Vagina (tissue), 2 donors: Measurements from ENCODE around the gene OSBPL1A. TPM values are rescaled to one million over a fixed set of nuclear protein-coding genes. Genes with fewer than 3 reads are reported as not detected.

Experiments used
- DNase-seq, 2 donors: peaks; one replicate each; pipeline ENCODE4 v3.0.0-alpha.2; 2017; ENCODE audit errors: extremely low spot score in 2 of 2
- H3K27ac ChIP-seq: fragments of 200-600 bp; sonication (generic); one replicate; pipeline ENCODE4 v1.5.1; 2019
- H3K27me3 ChIP-seq: fragments of 200-600 bp; sonication (generic); one replicate; pipeline ENCODE4 v1.5.1; 2019
- H3K36me3 ChIP-seq, 2 donors: fragments of 200-600 bp; sonication (generic); one replicate each; pipeline ENCODE4 v1.5.1; 2017 to 2019
- H3K4me1 ChIP-seq: fragments of 200-600 bp; sonication (generic); one replicate; pipeline ENCODE4 v1.5.1; 2019
- H3K4me3 ChIP-seq, 2 donors: fragments of 200-600 bp; sonication (generic); 1 replicate in 1 of 2; 2 replicates in 1 of 2; pipeline ENCODE4 v1.5.1; 2016 to 2019
- H3K9me3 ChIP-seq: fragments of 200-600 bp; sonication (generic); one replicate; pipeline ENCODE4 v1.5.1; 2019
- CTCF ChIP-seq, 3 experiments: fragments of 450-650 bp in 2 of 3; fragments of 200-600 bp in 1 of 3; sonication (generic) in 1 of 3; IDR thresholded peaks; one replicate each; pipeline ENCODE4 v1.5.1; 2017 to 2019; ENCODE audit warnings: antibody characterized with exemption in 3 of 3, mild to moderate bottlenecking in 2 of 3, moderate library complexity in 2 of 3
- POLR2A ChIP-seq, 2 donors: fragments of 450-650 bp; IDR thresholded peaks; one replicate each; pipeline ENCODE4 v1.6.1; 2017; ENCODE audit warnings: antibody characterized with exemption in 2 of 2, mild to moderate bottlenecking in 2 of 2, moderate library complexity in 2 of 2
- POLR2AphosphoS5 ChIP-seq, 2 donors: sonication (generic); formaldehyde crosslinking; IDR thresholded peaks; one replicate each; pipeline ENCODE4 v1.9.0; 2017; ENCODE audit warnings: antibody characterized with exemption in 2 of 2, mild to moderate bottlenecking in 2 of 2, low read depth in 1 of 2; ENCODE audit not compliant: insufficient read depth in 1 of 2
- intact Hi-C: fragments of 100-400 bp; cut with DNase I; formaldehyde crosslinking; loops from one replicate; pipeline ENCODE4 v1.15.1; 2023
- total RNA-seq: library from RNA; depleted of rRNA; stranded (reverse); fragments of >200 nt; gene quantifications from one replicate; pipeline ENCODE4 v1.2.3, GENCODE V29; 2016

Gene OSBPL1A
- total RNA-seq, 1 donor from 2014 or later: 33.9 TPM

DNA sequence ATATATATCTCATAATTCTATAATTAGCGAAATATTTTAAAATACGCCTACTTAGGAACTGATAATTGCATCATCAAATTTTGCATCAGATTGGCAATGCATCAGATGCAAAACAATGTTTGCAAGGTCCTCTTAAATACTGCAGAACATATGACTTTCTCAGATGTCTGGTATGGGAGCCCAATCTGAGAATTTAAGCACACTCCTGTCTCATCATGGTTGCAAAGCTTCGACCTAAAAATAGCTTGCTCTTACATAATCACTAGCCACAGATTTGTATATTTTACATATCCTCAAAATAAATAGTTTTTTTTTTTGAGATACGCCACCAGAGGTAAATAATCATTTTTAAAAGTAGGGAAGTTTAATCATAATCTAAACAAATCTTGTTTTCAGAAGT lies 135.5 kb downstream of the OSBPL1A start:
- TF ChIP-seq CTCF (IDR thresholded peaks at IDR 0.05): no peak
- TF ChIP-seq POLR2A (IDR thresholded peaks at IDR 0.05): no peak
- TF ChIP-seq POLR2AphosphoS5 (IDR thresholded peaks at IDR 0.05; ENCODE audit: insufficient read depth in 1 of 2, low read depth in 1 of 2): no peak
- Histone ChIP-seq H3K4me1 (peaks cover 18% of the 10 kb centered on the region), H3K36me3 (no peaks in the 10 kb centered on the region), H3K9me3 (no peaks in the 10 kb centered on the region), H3K27me3 (no peaks in the 10 kb centered on the region), H3K27ac (no peak overlapping the region), H3K4me3 (no peak overlapping the region)
- no peak for DNase-seq
- intact Hi-C loops: no loop called here

- Histone ChIP-seq H3K4me1 (peaks cover 18% of the 10 kb centered on the region), H3K27me3 (no peaks in the 10 kb centered on the region), H3K9me3 (no peaks in the 10 kb centered on the region), H3K4me3 (no peak overlapping the region), H3K36me3 (no peaks in the 10 kb centered on the region), H3K27ac (no peak overlapping the region)
- no peak for DNase-seq
- intact Hi-C loops: no loop called here
- TF ChIP-seq POLR2A (IDR thresholded peaks at IDR 0.05): no peak
- TF ChIP-seq CTCF (IDR thresholded peaks at IDR 0.05): no peak
- no peak for TF ChIP-seq POLR2AphosphoS5 (IDR thresholded peaks at IDR 0.05; ENCODE audit: insufficient read depth in 1 of 2, low read depth in 1 of 2)
These were observed 137.6 kb downstream of the OSBPL1A start for GRCh38 chr18:24259869-24260641.

DNA sequence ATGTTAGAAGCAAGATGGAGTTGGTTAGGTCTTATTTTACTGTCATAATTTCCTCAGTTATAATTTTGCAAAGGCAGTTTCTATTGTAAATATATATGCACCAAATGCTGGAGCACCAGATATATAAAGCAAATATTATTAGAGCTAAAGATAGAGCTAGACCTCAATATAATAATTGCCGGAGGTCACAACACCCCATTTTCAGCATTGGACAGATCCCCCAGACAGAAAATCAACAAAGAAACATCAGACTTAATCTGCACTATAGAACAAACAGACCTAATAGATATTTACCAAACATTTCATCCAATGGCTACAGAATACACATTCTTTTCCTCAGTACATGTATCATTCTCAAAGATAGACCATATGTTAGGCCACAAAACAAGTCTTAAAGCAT lies 143.6 kb downstream of the OSBPL1A start:
- no peak for DNase-seq
- intact Hi-C loops: no loop called here
- Histone ChIP-seq H3K27ac (no peak overlapping the region), H3K9me3 (no peaks in the 10 kb centered on the region), H3K36me3 (no peaks in the 10 kb centered on the region), H3K4me3 (no peak overlapping the region), H3K27me3 (no peaks in the 10 kb centered on the region), H3K4me1 (no peaks in the 10 kb centered on the region)
- TF ChIP-seq POLR2AphosphoS5 (IDR thresholded peaks at IDR 0.05; ENCODE audit: insufficient read depth in 1 of 2, low read depth in 1 of 2) (no peak), CTCF (IDR thresholded peaks at IDR 0.05) (no peak), POLR2A (IDR thresholded peaks at IDR 0.05) (no peak)

GRCh38 chr18:24249716-24250115 lies 147.9 kb downstream of the OSBPL1A start:
- H3K4me1 ChIP-seq: no peaks in the 10 kb centered on the region
- DNase-seq: no peak
- H3K36me3 ChIP-seq: no peaks in the 10 kb centered on the region
- no peaks in the 10 kb centered on the region for H3K27me3 ChIP-seq
- TF ChIP-seq CTCF (IDR thresholded peaks at IDR 0.05) (no peak), POLR2AphosphoS5 (IDR thresholded peaks at IDR 0.05; ENCODE audit: insufficient read depth in 1 of 2, low read depth in 1 of 2) (no peak), POLR2A (IDR thresholded peaks at IDR 0.05) (no peak)
- no peak overlapping the region for H3K27ac ChIP-seq
- intact Hi-C loops: no loop called here
- no peaks in the 10 kb centered on the region for H3K9me3 ChIP-seq
- no peak overlapping the region for H3K4me3 ChIP-seq

DNA sequence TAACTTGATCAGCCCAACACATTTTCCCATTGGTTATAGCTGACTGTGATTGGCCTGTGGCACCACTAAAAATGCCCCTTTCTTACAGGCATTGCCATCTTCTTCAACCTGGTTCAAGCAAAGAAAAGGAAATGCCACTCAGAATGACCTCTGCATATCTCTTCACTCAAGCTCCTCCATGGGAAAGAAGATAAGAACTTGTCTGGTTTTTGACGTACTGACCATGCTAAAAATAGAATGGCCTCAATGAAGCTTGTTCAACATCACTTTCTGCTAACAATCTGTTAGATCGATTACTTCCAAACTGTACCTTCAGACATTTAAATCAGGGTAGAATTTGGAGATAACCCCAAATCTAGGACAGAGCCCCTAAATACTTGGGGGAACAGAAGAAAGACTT lies 149.3 kb downstream of the OSBPL1A start:
- H3K4me3 ChIP-seq: no peak overlapping the region
- H3K9me3 ChIP-seq: no peaks in the 10 kb centered on the region
- H3K36me3 ChIP-seq: no peaks in the 10 kb centered on the region
- intact Hi-C loops: no loop called here
- no peaks in the 10 kb centered on the region for H3K27me3 ChIP-seq
- DNase-seq: no peak
- no peak for TF ChIP-seq POLR2AphosphoS5 (IDR thresholded peaks at IDR 0.05; ENCODE audit: insufficient read depth in 1 of 2, low read depth in 1 of 2)
- TF ChIP-seq POLR2A (IDR thresholded peaks at IDR 0.05): no peak
- no peak for TF ChIP-seq CTCF (IDR thresholded peaks at IDR 0.05)
- H3K27ac ChIP-seq: no peak overlapping the region
- H3K4me1 ChIP-seq: no peaks in the 10 kb centered on the region
